IPS-NIHi7 (cell line): ENCODE results near the gene IGFL2.
"Not testable (repeated sequence)": the region's sequence is repeated elsewhere in the genome, so short reads cannot be mapped to it uniquely, and the experiment has no call there.

Source experiments
- DNase-seq: peaks from one replicate; pipeline ENCODE4 v3.0.0; 2012; ENCODE audit warnings: mixed read lengths; ENCODE audit errors: extremely low spot score

Gene IGFL2

DNA sequence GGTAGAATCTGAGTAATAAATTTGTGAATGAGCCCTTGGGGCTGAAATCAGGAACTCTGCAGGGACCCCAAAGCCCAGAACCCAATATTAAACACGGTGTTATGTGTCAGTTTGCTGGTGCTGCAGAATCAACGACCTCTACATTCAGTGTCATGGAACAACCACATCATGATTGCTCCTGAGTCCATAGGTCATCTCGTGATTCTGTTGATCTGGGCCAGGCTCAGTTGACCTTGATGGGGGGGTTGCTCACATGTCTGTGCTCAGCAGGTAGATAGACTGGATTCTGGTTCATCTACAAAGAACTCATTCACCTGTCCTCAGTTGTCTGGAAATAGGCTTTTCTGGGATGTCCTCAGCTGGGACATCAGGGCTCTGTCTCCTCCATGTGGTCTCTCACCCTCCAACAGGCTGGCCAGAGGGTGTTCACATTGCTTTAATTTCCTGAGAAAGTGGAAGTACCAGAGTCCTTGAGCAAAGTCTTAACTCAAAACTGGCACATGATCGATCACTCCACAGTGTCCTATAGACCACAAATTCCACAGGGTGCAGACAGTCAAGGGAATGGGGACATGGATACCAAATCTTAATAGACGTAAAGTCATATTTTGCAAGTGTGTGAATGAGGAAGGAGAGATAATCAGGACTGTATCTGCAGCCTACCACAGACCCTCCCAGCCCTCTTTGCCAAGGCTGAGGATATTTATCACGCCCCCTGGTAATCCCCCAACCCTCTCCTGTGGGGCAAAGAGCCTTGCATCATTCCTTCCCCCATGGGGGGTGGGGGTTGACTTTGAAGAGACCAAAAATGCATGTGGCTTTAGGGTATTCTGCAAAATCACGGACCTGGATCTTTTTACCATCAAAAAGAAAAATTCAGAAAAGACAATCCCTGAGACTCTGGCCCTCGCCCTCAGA, 42.2 kb downstream of the IGFL2 start:
- no peak for DNase-seq

DNA sequence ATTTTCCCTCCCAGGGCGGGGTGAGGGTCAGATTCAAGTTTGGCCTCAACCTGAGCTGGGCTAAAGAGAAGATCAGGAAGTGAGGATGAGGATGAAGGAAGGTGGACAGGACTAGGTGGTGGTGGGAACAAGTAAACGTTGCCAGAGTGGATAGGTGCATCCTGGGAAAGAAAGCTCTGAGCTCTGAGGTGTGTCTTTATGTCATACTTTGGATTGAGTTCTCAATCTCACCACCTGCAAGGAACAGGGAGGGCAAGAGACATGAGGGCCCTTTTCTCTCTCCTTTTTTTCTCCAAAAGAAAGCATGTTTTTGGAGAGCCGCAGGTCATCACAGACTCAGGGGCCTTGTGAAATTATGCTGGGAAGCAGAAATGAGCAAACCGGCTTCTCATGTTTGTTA, 43.3 kb downstream of the IGFL2 start:
- no peak for DNase-seq

DNA sequence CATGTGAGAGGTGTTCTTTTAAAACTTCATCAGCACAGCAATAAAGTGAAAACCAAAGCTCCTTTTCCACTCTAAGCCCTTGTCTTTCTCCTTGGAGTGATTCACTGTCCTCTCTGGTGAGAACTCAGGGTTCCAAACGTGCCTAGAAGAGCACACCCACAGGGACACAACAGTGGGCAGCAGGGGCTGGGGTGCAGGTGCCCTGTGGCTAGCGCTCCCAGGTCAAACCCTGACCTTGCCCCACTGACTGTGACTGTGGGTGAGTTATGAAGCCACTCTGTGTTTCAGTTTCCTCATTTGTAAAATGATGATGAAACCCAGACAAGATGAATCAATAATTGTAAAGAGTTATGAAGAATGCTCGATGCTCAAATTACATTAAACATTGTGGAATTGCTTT, 43.9 kb downstream of the IGFL2 start:
- no peak for DNase-seq

DNA sequence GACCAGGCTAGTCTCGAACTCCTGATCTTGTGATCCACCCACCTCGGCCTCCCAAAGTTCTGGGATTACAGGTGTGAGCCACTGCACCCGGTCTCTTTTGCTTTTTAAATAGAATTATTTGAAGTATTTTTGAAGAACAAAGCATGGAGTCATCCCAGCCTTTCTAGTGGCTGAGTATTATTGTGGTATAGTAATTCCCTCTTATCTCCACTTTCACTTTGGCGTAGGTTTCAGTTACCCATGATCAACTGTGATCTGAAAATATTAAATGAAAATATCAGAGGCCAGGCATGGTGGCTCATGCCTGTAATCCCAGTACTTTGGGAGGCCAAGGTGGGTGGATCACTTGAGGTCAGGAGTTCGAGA, 44.6 kb downstream of the IGFL2 start:
- DNase-seq: not testable (repeated sequence)

DNA sequence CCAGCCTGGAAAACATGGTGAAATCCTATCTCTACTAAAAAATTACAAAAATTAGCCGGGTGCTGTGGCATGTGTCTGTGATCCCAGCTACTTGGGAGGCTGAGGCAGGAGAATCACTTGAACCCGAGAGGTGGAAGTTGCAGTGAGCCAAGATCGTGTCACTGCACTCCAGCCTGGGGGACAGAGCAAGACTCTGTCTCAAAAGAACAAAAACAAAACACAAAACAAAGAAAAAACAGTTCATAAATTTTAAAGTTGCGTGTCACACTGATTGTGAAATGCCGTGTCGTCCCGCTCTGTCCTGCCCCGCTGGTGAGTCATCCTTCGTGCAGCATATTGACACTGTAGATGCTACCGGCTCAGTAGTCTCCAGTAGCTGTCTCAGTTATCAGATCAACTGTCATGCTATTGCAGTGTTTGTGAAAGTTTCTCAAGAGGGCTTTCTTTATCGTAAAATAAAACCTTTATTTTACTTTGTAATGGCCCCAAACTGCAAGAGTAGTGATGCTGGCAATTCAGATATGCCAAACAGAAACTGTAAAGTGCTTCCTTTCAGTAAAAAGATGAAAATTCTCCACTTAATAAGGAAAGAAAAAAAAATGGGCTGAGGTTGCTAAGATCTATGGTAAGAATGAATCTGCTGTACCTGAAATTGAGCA, 45.1 kb downstream of the IGFL2 start:
- DNase-seq: no peak

DNA sequence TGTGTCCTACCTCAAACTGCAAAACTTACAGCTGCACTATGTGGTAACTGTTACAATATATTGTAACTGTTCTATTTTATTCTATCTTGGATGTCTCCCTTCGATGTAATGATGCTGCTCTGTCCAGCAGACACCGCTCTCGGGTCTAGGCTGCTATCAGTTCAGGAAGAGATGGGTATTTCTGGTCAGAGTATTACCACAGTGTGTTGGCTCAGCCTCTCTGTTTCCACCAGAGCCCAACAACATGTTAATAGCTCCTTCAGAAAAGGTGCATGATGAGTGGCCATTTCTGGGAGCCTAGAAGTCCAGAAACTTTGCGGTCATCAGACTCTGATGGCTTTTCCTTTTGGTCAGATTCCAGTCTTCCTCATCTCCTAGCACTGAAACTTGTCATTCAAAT, 45.6 kb downstream of the IGFL2 start:
- DNase-seq: no peak

DNA sequence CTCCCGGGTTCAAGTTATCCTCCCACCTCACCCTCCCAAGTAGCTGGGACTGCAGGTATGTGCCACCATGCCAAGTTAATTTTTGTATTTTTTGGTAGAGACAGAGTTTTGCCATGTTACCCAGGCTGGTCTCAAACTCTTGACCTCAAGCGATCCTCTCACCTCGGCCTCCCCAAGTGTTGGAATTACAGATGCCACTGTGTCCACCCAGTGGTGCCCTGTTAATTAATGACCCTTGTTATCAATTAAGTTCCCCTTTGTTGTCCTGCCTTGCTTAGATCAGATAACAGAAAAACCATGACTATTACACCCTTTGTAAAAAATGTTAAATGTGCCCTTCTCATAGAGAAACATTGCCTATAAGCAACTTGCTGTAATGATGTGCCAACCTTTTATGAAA, 47.1 kb downstream of the IGFL2 start:
- no peak for DNase-seq

DNA sequence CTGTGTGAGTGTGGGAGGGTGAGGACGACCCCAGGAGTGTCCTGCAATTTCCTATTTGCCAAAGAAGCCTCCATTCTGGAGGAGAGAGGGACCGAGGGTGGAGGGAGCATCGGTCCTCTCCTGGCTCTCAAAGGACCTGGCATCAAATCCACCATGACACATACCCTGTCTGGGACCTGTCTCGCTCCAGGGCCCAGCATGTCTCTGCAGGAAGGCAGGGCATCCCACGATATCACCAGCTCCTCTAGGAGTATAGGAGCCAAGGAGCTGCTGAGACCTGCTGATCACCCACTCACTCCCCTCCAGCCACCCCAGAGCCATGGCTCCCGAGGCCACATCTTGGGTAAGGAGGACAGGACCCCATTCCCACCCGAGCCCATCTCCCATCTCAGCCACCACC, 47.9 kb downstream of the IGFL2 start:
- DNase-seq: not testable (repeated sequence)

DNA sequence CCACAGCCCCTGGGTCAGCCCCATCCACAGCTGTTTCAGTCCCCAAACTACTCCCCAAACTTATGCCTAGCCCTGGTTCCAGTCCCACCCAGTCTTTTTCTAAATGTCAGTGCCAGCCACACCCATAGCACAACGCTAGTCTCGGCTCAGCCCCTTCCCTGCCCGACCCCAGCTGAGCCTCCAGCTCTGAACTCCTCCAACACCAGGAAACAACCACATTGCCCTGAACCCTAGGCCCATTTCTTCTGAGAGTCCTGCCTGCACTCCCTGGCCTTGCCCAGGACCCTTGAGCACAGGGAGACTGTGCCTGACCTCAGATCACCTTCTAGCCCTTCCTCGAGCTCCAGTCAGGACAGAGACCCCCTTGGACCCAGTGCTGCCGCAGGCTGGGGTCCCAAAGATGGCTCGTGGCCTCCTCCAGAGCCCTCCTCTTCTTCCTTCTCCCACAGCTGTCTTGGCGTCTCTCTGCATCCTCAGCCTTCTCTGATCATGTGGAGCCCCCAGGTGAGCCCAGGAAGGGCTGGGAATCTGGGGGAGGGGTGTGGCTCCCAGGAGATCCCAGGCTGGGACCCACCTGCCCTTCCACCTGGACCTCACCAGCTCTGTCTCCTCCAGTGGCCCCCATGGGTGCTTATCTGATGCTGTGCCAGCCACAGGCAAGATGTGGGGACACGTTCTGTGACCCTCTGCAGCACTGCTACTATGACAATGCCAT, 48.5 kb downstream of the IGFL2 start:
- DNase-seq: no peak

DNA sequence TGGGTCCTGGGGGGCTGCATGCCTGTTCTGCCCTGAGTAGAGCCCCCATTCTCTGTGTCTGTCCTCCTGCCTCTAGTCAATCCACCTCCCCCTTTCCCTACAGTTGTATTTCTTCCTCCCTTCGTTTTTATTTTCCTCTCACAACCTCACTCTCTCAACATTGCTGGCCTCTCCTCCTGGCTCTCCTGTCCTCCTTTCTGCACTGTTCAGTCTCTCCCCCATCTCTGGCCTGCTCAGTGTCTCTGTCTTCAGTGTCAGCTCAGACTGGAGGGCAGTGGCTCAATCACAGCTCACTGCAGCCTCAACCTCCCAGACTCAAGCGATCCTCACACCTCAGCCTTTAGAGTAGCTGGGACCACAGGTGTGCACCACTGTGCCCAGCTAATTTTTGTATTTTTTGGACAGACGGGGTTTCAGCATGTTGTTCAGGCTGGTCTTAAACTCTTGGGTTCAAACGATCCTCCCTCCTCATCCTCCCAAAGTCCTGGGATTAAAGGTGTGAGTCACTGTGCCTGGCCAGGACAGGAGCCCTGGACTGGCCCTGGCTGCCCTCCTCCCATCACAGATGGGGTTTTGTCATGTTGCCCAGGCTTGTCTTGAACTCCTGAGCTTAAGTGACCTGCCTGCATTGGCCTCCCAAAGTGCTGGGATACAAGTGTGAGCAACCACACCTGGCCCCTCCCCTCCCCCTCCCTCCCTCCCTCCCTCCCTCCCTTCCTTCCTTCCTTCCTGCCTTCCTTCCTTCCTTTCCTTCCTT, 49.5 kb downstream of the IGFL2 start:
- DNase-seq: no peak

DNA sequence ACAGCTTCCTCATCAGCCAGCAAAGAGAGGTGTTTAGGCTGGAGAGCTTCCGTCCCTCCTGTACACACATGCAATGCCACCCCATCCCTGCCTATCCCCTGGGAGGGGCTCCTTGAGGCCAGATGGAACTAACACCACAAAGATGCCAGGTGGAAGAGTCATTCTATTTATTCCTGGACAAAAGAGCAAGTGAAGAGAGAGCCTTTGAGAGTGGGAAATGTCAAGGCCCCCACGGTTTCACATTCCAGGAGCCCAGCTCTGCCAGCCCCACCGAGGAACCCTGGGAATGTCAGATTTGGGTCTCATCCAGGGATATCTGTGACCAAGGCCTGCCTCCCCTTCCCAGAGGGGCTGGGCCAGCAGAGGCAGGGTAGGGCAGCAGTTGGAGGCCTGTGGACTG, 50.7 kb downstream of the IGFL2 start:
- no peak for DNase-seq

DNA sequence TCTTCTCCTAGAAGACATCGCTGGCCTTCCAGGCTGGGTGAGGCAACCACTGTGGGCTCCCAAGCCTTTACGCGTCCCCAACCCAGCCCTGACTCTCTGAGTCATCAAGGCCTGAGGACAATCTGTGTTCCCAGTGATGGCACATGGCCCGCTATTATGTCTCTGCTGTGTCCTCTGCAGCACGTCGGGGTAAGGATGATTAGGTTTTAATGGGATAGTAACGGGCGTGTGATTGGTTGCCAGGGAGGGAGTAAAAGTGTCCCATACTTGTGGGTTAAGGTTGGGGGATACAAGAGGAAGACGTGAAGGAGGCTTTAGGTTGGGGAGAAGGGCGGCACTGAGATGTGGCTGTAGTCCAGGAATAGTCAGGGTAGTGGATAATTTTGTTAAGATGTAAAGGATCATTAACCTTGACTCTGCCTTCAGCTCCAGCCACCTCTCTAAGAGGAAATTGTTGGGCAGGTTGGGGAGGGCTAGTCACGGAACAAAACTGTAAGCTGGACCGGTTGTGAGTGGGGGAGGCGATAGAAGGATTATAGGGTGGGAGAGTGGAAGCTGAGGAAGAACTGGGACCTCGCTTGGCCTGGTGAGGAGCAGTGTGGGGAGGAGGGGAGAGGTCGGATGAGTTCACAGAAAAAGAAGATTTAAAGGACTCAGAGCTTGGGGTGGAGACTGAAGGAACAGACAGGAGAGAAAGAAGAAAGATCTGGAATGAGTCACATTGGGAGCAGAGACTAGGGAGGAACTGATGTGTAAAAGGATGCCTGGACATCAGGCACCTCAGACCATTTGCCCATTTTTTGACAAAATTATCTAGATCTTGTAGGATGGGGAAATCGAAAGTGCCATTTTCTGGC, 53.6 kb downstream of the IGFL2 start:
- DNase-seq: no peak

DNA sequence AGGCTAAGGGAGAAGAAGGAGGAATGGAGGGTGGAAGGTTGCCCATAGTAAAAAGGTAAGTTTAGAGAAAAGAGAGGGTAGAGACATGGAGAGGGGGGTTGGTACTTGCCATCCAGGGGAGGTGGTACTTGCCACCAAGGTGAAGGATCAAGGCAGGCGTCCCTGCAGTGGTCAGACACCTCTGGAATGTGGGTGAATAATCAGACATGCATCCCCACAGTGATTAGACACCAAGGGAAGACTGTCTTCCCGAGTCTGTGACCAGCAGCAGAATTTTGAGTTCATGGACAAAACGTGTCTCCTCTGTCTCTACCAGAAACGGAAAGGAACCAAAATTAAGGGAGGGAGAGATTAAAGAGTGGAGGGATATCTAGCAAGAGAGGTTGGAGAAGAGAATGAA, 54.4 kb downstream of the IGFL2 start:
- DNase-seq: no peak

DNA sequence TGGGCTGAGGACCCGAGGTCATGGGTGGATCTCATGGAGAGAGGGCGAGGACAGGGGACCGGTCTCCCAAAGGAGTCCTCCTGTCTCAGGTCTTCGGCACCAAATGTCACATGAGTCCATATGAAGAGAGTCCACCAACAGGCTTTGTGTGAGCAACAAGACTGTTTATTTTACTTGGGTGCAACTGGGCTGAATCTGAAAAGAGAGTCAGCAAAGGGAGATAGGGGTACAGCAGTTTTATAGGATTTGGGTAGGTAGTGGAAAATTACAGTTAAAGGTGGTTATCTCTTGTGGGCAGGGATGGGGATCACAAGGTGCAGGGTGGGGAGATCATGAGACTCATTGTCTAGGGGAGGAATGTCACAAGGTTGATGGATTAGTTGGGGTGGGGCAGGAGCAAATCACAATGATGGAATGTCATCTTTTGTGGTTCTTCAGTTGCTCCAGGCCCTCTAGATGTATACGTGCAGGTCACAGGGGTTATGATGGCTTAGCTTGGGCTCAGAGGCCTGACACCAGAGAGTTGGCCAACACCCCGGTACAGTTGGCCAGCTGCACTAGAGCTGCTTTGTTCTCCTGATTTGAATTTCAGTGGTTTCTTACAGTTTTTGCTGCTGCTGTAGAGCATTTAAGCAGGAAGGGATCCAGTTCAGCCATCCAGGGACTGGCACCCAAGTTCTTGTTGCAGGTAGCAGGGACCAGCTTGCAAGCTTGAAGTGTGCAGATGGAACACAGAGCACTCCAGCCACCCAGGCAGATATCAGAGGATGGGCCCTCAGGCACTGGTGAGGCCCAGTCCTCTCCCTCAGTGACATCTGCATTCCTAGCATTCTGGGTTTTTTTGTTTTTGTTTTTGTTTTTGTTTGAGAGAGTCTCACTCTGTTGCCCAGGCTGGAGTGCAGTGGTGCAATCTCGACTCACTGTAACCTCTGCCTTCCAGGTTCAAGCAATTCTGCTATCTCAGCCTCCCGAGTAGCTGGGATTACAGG, 55.1 kb downstream of the IGFL2 start:
- DNase-seq: no peak

DNA sequence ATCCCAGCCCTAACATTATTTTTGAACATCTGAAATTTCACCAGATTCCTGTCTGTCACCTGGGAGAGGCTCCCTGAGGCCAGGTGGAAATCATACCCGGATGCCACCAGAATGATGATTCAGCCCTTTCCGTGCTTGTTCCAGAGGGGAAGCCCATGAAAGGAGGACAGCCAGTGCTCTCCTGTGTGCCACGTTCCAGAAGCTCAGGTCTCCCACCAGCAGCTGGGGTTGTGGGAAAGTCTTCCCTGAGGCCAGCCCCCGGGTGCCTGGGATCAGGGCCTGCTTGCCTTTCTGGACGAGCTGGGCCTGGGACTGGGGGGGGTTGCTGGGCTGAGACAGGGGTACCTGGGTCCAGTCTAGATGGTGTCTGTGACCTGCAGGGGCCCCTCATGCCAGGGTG, 56.0 kb downstream of the IGFL2 start:
- DNase-seq: no peak

DNA sequence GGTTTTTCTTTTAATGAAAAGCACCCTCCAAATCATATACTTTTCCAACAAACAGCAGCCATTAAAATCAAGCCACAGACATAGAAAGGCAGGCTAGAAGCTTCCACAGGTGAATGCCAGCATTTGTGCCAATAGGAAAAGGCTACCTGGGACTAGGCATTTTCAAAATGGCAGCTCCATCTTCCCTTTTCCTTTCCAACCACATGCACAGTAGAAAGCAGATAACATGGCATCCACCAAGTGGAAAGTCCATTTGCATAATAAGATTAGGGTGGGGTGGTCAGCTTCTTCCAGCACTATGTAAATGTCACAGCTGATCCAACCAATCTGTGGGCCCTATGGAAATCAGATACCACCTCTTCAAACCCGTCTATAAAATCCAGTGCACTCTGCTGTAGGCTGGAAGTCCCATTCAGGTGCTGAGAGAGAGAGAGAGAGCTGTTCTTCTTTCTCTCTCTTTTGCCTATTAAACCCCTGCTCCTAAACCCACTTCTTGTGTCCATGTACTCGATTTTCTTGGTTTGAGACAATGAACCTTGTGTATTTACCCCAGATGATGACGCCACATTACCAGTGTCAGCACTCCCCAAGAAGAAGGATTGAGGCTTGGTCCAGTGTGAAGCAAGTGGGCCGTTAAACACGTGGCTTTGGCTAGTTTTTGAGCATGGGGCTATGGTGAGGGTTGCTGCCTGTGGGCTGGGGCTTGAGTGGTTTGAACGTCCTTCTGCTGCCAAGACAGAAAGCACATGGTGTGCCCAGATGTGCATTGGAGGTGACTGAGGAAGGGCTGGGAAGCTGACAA, 57.3 kb downstream of the IGFL2 start:
- DNase-seq: no peak

DNA sequence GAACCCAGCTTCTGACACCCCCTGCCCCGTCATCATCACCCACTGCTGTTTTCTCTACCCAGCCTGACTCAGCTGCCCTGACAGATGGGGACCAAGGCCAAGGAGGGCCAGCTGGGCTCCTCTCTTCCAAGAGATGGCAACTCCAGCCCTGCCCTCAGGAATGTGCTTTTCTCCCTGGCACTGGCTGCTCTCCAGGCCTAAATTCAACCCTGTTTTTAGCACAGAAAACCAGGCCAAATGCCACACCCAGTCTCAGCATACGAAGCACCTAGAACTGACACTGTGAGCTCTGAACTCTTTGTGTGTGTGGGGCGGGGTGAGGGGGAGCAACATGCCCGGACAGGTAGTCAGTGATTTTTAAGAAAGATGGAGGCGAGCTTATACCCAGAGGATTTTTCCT, 58.1 kb downstream of the IGFL2 start:
- DNase-seq: no peak

DNA sequence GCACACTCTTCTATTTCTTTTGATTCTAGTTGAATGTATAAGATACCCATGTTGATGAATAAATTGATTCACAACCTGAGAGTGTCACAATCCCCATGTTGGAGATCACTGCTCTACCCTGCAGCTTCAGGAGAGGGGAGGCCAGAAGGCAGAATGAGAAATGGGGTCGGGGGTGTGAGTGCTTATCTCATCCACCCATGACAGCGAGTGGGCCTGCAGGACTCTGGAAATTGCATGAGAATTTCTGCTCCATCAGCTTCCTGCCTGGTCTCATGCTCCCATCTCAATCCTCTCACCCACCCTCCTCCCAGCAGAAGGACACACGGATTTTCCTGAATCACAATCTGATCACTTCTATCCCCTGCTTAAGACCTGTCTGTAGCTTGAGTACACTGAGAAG, 58.6 kb downstream of the IGFL2 start:
- no peak for DNase-seq

DNA sequence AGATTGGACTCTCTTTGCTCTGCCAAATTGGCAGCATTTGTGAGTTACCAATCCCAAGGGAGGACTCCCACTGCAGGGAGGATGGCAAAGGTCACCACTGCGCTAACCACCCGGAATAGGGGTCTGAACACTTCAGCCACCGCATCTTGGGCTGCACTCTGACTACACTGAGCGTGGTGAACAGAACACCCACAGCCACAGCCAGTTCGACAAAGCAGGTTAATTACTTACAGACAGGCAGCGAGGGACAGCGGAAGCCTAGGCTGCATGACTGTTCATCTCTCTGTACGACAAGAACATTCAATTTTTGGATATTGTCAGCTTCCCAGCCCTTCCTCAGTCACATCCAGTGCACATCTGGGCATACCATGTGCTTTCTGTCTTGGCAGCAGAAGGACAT, 59.8 kb downstream of the IGFL2 start:
- DNase-seq: not testable (repeated sequence)
